ENCODE results near the gene PPM1D.

PPM1D gene

GRCh38 chr17:60675997-60676396 is 76.0 kb downstream of the PPM1D start:
- no peak for DNase-seq

GRCh38 chr17:60676758-60677307 is 76.8 kb downstream of the PPM1D start:
- DNase-seq = no peak

GRCh38 chr17:60677308-60678117 is 77.5 kb downstream of the PPM1D start, which contains the start of gene BCAS3:
TSS of gene BCAS3 (plus strand) at chr17:60677851.
- peak; percentile 99 for DNase-seq

- DNase-seq = no peak
Observed at GRCh38 chr17:60678118-60678444, 78.1 kb downstream of the PPM1D start.

- no peak for DNase-seq
Observed at GRCh38 chr17:60679287-60679686, 79.3 kb downstream of the PPM1D start.

GRCh38 chr17:60680754-60681153 is 80.8 kb downstream of the PPM1D start:
- DNase-seq = no peak

- DNase-seq = no peak
Observed at GRCh38 chr17:60685437-60685836, 85.4 kb downstream of the PPM1D start.

GRCh38 chr17:60695960-60696359 is 96.0 kb downstream of the PPM1D start:
- no peak for DNase-seq

GRCh38 chr17:60699090-60699489 is 99.1 kb downstream of the PPM1D start:
- DNase-seq = no peak

GRCh38 chr17:60704170-60704569 is 104.2 kb downstream of the PPM1D start:
- DNase-seq = no peak

GRCh38 chr17:60712675-60713074 is 112.7 kb downstream of the PPM1D start:
- no peak for DNase-seq

- no peak for DNase-seq
Observed at GRCh38 chr17:60713608-60714007, 113.6 kb downstream of the PPM1D start.

Measured in NCI-H1436 treated with DMSO at 0.1 percent for 48 hours (cell line).